ENCODE data around the gene SOCS3. TPM values are rescaled to one million over a fixed set of nuclear protein-coding genes. Genes with fewer than 3 reads are reported as not detected.

The SOCS3 gene
- total RNA-seq, 1 experiment from 2014 or later: 11.3 TPM

- no peak overlapping the region for H3K27ac Mint-ChIP-seq (ENCODE audit: unreplicated experiment)
- Histone ChIP-seq H3K9me3 (no peaks in the 10 kb centered on the region), H3K36me3 (ENCODE audit: control insufficient read depth, insufficient read depth, low read length) (no peaks in the 10 kb centered on the region), H3K4me3 (ENCODE audit: low read depth, low read length) (no peak overlapping the region), H3K4me1 (no peaks in the 10 kb centered on the region), H3K27me3 (replicated peaks; ENCODE audit: control insufficient read depth, insufficient read depth, low read length) (no peaks in the 10 kb centered on the region)
- no peaks in the 10 kb centered on the region for H3K36me3 Mint-ChIP-seq (ENCODE audit: insufficient read depth, unreplicated experiment)
- intact Hi-C loops (cut with micrococcal nuclease; ENCODE audit: unreplicated experiment): no loop called here
- POLR2A ChIA-PET: no interaction called here
- DNase-seq: no peak
- H3K4me1 Mint-ChIP-seq (ENCODE audit: low read depth, unreplicated experiment): peaks cover 5% of the 10 kb centered on the region
- no peak overlapping the region for H3K4me3 Mint-ChIP-seq (ENCODE audit: unreplicated experiment)
- H3K27me3 Mint-ChIP-seq (ENCODE audit: insufficient read depth, unreplicated experiment): no peaks in the 10 kb centered on the region
- CTCF ChIA-PET: interaction anchor here (0.6 kb wide), 1 partner anchor 450 kb away, joined by 4 read pairs; no protein-coding TSS in a partner anchor
- no TSS peak for BruUV-seq (replicated peaks)
- TF ChIP-seq, protein P1, sequence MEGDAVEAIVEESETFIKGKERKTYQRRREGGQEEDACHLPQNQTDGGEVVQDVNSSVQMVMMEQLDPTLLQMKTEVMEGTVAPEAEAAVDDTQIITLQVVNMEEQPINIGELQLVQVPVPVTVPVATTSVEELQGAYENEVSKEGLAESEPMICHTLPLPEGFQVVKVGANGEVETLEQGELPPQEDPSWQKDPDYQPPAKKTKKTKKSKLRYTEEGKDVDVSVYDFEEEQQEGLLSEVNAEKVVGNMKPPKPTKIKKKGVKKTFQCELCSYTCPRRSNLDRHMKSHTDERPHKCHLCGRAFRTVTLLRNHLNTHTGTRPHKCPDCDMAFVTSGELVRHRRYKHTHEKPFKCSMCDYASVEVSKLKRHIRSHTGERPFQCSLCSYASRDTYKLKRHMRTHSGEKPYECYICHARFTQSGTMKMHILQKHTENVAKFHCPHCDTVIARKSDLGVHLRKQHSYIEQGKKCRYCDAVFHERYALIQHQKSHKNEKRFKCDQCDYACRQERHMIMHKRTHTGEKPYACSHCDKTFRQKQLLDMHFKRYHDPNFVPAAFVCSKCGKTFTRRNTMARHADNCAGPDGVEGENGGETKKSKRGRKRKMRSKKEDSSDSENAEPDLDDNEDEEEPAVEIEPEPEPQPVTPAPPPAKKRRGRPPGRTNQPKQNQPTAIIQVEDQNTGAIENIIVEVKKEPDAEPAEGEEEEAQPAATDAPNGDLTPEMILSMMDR (IDR thresholded peaks at IDR 0.05; ENCODE audit: insufficient read depth in 1 of 2, low read depth in 1 of 2, low read length in 1 of 2, severe bottlenecking in 1 of 2, unreplicated experiment in 1 of 2): no peak
- H3K9me3 Mint-ChIP-seq (ENCODE audit: unreplicated experiment): no peaks in the 10 kb centered on the region
Measured at GRCh38 chr17:78306913-78307312, 53.0 kb downstream of the SOCS3 start.

Other genes starting within 250 kb of the SOCS3 start
- 77.7 and 84.7 TPM in 2 replicates for gene TMC6, start 231.3 kb downstream of the SOCS3 start, total RNA-seq (2022)
- gene TMC8, start 229.3 kb downstream of the SOCS3 start, total RNA-seq (2022): not detected in 2 replicates
- not detected in 2 replicates for gene C17orf99, start 213.7 kb downstream of the SOCS3 start, total RNA-seq (2022)
- 169 and 193 TPM in 2 replicates for gene SYNGR2, start 191.5 kb downstream of the SOCS3 start, total RNA-seq (2022)
- gene TK1, start 173.0 kb downstream of the SOCS3 start, total RNA-seq (2022): 171 and 190 TPM in 2 replicates
- gene AFMID, start 172.7 kb downstream of the SOCS3 start, total RNA-seq (2022): 68.5 and 83.0 TPM in 2 replicates
- gene BIRC5, start 145.8 kb downstream of the SOCS3 start, total RNA-seq (2022): 82.0 and 88.8 TPM in 2 replicates
- not detected in 2 replicates for gene TMEM235, start 128.4 kb downstream of the SOCS3 start, total RNA-seq (2022)
- gene PGS1, start 18.6 kb upstream of the SOCS3 start, total RNA-seq (2022): 54.1 and 55.2 TPM in 2 replicates
- 0.23 and 0.32 TPM in 2 replicates for gene DNAH17, start 217.3 kb upstream of the SOCS3 start, total RNA-seq (2022)

Measured in Caco-2 (cell line).